Fibroblast of villous mesenchyme (primary cell): ENCODE data around the gene NEXMIF. TPM values are rescaled to one million over a fixed set of nuclear protein-coding genes. Genes with fewer than 3 reads are reported as not detected.
A peak's percentile ranks its signal among the peaks of the same experiment; 100 is the strongest.
"Not testable (repeated sequence)": the region's sequence is repeated elsewhere in the genome, so short reads cannot be mapped to it uniquely, and the experiment has no call there.

Experiments
- DNase-seq: peaks from one replicate; pipeline ENCODE4 v3.0.0-alpha.2; 2010; ENCODE audit warnings: low read depth
- H3K4me3 ChIP-seq: 2 replicates; pipeline ENCODE4 v1.5.1; 2011; ENCODE audit warnings: low read depth, mild to moderate bottlenecking, low read length
- CTCF ChIP-seq: IDR thresholded peaks from 2 replicates; pipeline ENCODE4 v1.5.1; 2012; ENCODE audit warnings: low read depth, mild to moderate bottlenecking, low read length; ENCODE audit not compliant: insufficient read depth
- total RNA-seq: library from RNA; depleted of rRNA; stranded (reverse); fragments of >200 nt; gene quantifications from 2 replicates; pipeline ENCODE4 v1.2.3, GENCODE V29; 2012

NEXMIF gene
- not detected in 2 replicates for total RNA-seq

- TF ChIP-seq CTCF: peak; percentile 8
- peak within 1 kb of the TSS; percentile 21 for H3K4me3 ChIP-seq
- peak; percentile 0 for DNase-seq
Observed at GRCh38 chrX:74925225-74926088, at the start of gene NEXMIF. TSS of gene NEXMIF (minus strand) at chrX:74925452.

GRCh38 chrX:74961962-74962361, 36.7 kb upstream of the NEXMIF start:
- H3K4me3 ChIP-seq, DNase-seq: not testable (repeated sequence)

GRCh38 chrX:74949717-74950116, 24.5 kb upstream of the NEXMIF start:
- no peak overlapping the region for H3K4me3 ChIP-seq
- no peak for DNase-seq
- TF ChIP-seq CTCF: no peak

- no peak for TF ChIP-seq CTCF
- no peak overlapping the region for H3K4me3 ChIP-seq
- DNase-seq: no peak
Observed at GRCh38 chrX:74940414-74940813, 15.2 kb upstream of the NEXMIF start.

GRCh38 chrX:74931214-74931613, 6.0 kb upstream of the NEXMIF start:
- no peak overlapping the region for H3K4me3 ChIP-seq
- TF ChIP-seq CTCF: no peak
- no peak for DNase-seq

- TF ChIP-seq CTCF: no peak
- DNase-seq: peak; percentile 0
- H3K4me3 ChIP-seq: peak overlapping the region; percentile 21
Observed at GRCh38 chrX:74924449-74925224, 615 bp downstream of the NEXMIF start.

- no peak overlapping the region for H3K4me3 ChIP-seq
- no peak for TF ChIP-seq CTCF
- no peak for DNase-seq
Observed at GRCh38 chrX:74923942-74924448, 1.3 kb downstream of the NEXMIF start.
